HG03025 (cell line): Measurements from ENCODE around the gene GPR35.

Experiments
- ATAC-seq: cut with Tn5 transposase; IDR thresholded peaks from one replicate; pipeline ENCODE4 v1.9.1; 2021; ENCODE audit warnings: mild to moderate bottlenecking, moderate library complexity; ENCODE audit not compliant: unreplicated experiment, low FRiP score

The GPR35 gene

GRCh38 chr2:240637116-240637900, 12.0 kb downstream of the GPR35 start:
- ATAC-seq: no peak

- no peak for ATAC-seq
Measured at GRCh38 chr2:240637901-240638345, 12.6 kb downstream of the GPR35 start.

- no peak for ATAC-seq
Measured at GRCh38 chr2:240638512-240639160, 13.4 kb downstream of the GPR35 start.

DNA sequence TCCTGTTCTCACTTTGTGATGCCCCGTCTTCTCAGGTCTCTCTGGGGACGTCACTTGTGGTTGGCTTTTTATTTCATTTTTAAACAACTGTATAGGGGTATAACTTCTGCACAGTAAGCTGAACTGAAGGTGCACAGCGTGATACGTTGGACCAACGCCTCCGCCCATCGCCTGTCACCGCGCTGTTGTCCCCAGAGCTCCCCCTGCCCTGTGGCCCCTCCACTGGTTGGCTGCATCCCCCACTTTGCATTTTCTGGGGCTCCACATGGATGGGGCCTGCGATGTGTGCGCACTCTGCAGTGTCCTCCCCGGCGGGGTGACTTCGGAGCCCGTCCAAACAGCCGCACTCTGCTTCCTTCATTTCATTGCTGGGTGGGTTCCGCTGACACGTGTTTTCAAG, 14.3 kb downstream of the GPR35 start:
- ATAC-seq: no peak

- ATAC-seq: no peak
Measured at GRCh38 chr2:240640939-240641338, 15.7 kb downstream of the GPR35 start.

DNA sequence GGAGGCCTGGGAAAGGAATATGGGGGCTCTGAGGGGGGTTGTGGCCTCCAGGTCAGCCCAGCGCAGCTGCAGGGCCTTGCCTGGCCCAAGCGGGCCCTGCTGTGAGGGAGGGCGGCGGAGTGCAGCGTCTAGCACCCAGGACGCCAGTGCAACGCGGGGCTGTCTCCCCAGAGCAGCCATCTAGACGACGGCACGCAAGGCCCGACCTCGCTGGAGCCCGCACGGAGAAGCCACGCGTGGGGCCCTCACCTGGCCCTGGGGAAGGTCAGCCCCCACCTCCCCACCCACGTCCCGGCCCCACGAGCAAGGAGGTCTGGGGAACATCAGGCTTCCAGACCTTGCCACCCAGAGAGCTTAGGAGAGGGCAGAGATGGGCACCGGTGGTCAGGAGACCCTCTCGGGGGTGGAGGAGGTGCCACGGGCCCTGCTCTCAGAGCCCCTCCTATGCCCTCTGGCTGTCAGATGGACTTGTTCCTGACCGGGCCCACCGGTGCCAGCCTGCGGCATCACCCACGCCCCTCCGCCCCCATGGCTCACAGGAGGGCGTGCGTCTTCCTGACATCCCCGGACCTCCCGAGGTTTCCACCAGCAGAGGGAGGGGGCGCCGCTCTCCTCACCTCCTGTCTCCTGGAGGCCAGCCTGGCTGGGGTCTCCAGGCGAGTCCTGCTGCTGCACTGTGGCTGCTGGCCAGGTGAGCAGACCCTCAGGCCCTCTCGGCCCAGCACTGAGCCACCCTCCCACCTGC, 17.0 kb downstream of the GPR35 start:
- no peak for ATAC-seq

DNA sequence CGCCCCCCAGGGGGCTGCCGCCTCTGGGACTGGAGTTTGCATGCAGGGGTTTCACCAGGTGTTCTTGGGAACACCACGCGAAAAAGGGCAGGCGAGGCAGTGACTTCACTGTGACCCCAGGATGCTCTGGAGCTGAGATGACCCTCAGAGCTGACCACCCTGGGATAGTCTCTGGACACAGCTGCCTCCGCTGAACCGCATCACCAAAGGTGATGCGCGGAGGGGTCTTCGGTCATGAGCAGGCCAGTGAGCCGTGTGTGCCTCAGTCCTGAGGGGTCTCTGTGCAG, 17.5 kb downstream of the GPR35 start:
- ATAC-seq: no peak

GRCh38 chr2:240643093-240643810, 18.0 kb downstream of the GPR35 start:
- ATAC-seq: no peak

- no peak for ATAC-seq
Measured at GRCh38 chr2:240643811-240644150, 18.5 kb downstream of the GPR35 start.

GRCh38 chr2:240644171-240644651, 18.9 kb downstream of the GPR35 start:
- no peak for ATAC-seq

- ATAC-seq: no peak
Measured at GRCh38 chr2:240644859-240645301, 19.6 kb downstream of the GPR35 start.

DNA sequence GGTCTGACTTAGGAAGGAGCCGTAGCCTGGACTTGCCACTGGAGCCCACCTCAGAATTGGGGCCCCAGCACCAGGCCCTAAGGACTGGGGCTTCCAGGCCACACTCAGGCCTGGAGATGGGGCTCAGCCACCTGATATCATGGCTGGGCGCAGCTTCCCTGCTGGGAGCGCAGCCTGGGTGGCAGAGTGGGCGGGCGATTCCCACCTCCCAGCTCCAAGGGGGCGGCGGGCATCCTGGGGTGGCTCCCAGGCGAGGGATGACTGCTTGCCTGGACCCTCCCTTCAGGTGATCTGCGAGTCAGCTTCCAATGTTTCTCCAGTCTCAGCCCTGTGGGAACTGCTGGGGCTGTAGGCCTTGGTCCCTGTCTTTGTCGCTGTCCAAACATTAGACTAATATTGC, 20.1 kb downstream of the GPR35 start:
- no peak for ATAC-seq

DNA sequence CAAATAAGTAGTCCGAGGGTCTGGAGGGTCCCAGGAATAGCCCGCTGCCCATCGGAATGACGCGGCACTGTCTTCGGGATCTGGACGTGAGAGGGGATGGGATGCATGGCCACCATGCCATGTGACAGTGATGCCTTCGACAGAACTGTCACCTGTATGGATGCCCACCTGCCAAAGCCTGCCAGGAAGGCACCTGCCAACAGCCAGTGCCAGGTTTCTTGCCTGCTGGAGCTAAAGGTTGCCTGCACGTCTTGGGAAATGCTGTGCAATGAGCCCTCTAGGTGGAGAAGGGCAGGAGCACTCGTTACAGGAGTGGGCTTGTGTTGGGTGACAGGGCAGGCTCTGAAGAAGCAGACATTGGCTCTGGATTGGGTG, 20.5 kb downstream of the GPR35 start:
- ATAC-seq: no peak

- no peak for ATAC-seq
Measured at GRCh38 chr2:240646176-240646899, 21.1 kb downstream of the GPR35 start.

DNA sequence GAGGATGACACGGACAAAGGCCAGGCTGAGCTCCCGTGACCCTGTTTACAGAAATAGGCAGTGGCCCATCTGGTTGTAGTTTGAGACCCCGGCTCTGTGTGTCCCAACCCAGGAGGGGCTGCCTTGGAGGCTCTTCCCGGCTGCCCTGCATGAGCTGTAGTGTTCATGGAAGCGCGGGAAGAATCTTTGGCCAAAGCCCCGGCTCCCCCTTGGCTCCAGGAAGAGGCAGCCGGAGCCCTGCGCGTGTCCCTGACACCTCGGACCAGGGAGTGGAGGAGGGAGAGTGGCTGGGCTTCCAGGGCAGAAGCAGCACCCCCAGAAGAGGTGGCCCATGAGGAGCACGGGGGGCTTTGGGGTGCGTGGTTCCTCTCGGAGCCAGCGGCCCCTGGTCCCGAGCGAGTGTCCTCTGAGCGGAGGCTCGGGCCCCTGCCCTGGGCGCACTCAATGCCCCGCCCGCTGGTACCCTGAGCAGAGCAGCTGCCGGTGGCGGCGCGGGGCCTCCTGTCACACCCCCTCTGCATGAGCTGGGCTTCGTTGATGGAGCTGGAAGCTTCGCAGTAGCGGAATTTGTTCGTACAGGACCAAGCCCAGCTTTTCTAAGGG, 21.7 kb downstream of the GPR35 start:
- no peak for ATAC-seq

DNA sequence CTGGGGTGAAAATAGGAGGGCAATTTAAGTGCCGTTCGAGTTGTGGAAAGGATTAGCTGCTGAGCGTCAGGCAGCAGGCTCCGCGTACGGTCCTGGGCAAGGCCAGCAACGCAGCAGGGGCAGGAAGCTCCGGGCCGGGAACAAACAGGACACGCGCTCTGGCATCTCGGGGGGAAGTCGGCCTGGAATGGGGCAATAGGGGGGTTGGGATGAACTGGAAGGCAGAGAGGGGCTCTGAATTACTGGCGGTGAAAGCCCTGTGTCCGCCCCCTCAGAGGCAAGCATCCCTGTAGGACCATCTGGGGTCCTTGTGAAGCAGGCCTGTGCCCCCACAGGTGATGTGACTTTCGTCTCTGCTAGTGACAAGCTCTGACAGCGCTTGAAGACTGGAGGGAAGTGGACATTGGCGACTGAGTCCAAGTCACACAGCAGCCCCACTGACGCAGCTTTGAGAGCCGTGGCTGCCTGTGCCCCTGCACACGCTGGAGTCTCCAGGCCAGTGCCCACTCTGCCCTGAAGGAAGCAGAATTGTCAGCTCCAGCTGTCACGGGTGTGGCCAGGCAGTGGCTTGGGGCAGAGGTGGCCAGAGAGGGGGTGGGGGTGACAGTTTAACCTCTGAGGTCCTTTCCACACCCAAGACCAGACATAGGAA, 22.3 kb downstream of the GPR35 start:
- ATAC-seq: no peak

GRCh38 chr2:240648155-240648649, 22.9 kb downstream of the GPR35 start:
- ATAC-seq: no peak

DNA sequence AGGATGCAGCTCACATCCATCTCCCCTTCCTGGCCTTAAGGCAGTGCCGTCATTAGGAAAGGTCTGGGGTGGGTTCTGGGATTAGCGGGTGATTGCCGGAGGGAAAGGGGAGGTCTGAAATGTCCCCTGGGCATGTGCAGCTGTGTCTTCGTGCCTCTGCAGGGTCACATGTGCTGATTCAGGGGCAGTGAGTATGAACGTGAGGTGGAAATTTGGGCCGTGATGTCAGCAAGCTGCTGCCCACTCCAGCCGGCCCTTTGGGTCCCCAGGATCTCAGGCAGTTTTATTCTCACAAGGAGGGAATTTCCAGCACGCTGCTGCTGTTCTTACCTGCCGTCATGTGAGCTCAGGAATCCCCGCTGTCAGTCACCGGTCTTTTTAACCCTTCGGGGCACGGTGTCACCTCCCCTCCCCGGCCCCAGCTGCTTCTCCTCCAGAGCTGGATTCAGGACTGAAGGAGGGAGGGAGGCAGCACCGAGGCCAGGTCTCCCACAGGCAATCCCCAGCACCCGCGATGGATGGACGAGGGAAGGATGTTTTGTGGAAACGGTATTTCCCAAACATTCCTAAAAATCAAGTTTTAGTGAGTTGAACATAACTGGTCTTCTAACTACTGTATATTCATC, 23.5 kb downstream of the GPR35 start:
- ATAC-seq: no peak

DNA sequence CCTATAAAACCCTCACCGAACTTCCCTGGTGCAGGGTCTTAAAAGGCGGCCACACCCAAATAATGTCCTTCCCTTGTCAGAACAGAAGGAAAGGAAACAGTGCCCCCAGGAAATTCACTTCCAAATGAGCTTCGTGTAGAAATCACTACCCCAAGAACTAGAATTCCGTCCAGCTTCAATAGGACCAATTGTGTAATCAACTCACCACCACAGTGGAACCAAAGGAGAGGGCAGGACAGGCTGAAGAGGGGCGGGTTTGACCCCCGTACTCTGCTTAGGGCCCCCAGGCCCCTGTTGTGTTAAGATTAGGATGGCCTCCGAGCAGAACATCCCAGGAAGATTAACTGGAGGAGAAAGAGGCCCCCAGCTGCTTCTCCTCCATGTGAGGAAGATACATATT, 24.1 kb downstream of the GPR35 start:
- no peak for ATAC-seq
